Measurements from ENCODE around the gene CKMT1B.
"Not testable (repeated sequence)": the region's sequence is repeated elsewhere in the genome, so short reads cannot be mapped to it uniquely, and the experiment has no call there.

DNA sequence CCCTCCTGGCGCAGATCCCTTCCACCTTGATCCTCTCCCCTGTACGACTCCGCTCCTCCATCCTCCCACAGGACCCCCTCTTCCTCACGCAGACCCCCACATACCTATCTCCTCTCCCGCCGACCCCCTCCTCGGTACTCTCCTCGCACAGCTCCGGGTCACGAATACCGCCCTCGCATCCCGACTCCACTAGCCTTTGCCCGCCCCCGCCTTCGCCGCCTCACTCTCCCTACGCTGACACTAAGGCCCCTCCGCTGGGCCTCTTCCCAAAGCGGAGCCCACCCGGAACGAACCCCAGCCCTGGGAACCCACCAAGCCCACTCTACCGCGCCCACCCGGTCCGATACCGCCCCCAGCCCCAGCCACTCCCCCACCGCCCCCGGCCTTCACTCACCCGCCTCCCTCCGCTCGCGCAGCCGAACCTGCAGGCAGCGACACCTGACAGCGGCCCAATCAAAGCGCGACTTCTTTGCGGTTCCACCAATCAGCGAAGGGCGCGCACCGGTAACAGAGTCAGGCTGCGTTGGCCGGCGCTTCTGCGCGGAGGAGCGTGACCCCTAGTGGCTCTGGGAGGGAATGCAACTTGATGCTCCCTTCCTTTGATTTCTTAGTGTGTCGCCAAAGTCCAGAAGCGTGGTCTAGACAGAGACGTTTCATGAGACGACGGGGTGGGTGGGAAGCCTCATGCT is 3.9 kb upstream of the CKMT1B start, which contains the start of gene PPIP5K1:
- TF ChIP-seq, protein P1, sequence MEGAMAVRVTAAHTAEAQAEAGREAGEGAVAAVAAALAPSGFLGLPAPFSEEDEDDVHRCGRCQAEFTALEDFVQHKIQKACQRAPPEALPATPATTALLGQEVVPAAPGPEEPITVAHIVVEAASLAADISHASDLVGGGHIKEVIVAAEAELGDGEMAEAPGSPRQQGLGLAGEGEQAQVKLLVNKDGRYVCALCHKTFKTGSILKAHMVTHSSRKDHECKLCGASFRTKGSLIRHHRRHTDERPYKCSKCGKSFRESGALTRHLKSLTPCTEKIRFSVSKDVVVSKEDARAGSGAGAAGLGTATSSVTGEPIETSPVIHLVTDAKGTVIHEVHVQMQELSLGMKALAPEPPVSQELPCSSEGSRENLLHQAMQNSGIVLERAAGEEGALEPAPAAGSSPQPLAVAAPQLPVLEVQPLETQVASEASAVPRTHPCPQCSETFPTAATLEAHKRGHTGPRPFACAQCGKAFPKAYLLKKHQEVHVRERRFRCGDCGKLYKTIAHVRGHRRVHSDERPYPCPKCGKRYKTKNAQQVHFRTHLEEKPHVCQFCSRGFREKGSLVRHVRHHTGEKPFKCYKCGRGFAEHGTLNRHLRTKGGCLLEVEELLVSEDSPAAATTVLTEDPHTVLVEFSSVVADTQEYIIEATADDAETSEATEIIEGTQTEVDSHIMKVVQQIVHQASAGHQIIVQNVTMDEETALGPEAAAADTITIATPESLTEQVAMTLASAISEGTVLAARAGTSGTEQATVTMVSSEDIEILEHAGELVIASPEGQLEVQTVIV (IDR thresholded peaks at IDR 0.05; ENCODE audit: borderline replicate concordance, partially characterized antibody): not testable (repeated sequence)
- TF ChIP-seq NRF1 (conservative IDR thresholded peaks at IDR 0.05; ENCODE audit: low read depth, low read length); BHLHE40 (IDR thresholded peaks at IDR 0.05; ENCODE audit: borderline replicate concordance in 1 of 2, low read depth in 2 of 2, low read length in 1 of 2); SREBF1 (IDR thresholded peaks at IDR 0.05; ENCODE audit: low read length); TAF1 (IDR thresholded peaks at IDR 0.05; ENCODE audit: borderline replicate concordance, low read depth, low read length); SMAD1 (IDR thresholded peaks at IDR 0.05; ENCODE audit: low read depth, partially characterized antibody); POLR2AphosphoS5 (IDR thresholded peaks at IDR 0.05; ENCODE audit: low read length): not testable (repeated sequence)
- TF ChIP-seq, protein P2, sequence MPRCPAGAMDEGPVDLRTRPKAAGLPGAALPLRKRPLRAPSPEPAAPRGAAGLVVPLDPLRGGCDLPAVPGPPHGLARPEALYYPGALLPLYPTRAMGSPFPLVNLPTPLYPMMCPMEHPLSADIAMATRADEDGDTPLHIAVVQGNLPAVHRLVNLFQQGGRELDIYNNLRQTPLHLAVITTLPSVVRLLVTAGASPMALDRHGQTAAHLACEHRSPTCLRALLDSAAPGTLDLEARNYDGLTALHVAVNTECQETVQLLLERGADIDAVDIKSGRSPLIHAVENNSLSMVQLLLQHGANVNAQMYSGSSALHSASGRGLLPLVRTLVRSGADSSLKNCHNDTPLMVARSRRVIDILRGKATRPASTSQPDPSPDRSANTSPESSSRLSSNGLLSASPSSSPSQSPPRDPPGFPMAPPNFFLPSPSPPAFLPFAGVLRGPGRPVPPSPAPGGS (IDR thresholded peaks at IDR 0.05; ENCODE audit: borderline replicate concordance, insufficient read depth, low read depth, low read length, poor library complexity, severe bottlenecking): not testable (repeated sequence)
- TF ChIP-seq, protein P3, sequence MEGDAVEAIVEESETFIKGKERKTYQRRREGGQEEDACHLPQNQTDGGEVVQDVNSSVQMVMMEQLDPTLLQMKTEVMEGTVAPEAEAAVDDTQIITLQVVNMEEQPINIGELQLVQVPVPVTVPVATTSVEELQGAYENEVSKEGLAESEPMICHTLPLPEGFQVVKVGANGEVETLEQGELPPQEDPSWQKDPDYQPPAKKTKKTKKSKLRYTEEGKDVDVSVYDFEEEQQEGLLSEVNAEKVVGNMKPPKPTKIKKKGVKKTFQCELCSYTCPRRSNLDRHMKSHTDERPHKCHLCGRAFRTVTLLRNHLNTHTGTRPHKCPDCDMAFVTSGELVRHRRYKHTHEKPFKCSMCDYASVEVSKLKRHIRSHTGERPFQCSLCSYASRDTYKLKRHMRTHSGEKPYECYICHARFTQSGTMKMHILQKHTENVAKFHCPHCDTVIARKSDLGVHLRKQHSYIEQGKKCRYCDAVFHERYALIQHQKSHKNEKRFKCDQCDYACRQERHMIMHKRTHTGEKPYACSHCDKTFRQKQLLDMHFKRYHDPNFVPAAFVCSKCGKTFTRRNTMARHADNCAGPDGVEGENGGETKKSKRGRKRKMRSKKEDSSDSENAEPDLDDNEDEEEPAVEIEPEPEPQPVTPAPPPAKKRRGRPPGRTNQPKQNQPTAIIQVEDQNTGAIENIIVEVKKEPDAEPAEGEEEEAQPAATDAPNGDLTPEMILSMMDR (IDR thresholded peaks at IDR 0.05 in 2 of 3, conservative IDR thresholded peaks at IDR 0.05 in 1 of 3; ENCODE audit: control insufficient read depth in 2 of 3, extremely low read depth in 1 of 3, insufficient read depth in 1 of 3, low read depth in 3 of 3, low read length in 3 of 3): not testable (repeated sequence)
